NOMO-1 (cell line): ENCODE measurements around the gene BSPH1.
"Not testable (repeated sequence)": the region's sequence is repeated elsewhere in the genome, so short reads cannot be mapped to it uniquely, and the experiment has no call there.

Experiments used
- DNase-seq, 2 experiments: peaks; one replicate each; lab custom pipeline; 2025; ENCODE audit not compliant: unreplicated experiment in 2 of 2; lab: John Stamatoyannopoulos, UW

The BSPH1 gene, protein sequence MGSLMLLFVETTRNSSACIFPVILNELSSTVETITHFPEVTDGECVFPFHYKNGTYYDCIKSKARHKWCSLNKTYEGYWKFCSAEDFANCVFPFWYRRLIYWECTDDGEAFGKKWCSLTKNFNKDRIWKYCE

GRCh38 chr19:47992070-47992469 is at the start of gene BSPH1:
Gene BSPH1 (minus strand): TSS chr19:47992170. CDS start chr19:47992081, 89 bp downstream.
- DNase-seq, result no peak

DNA sequence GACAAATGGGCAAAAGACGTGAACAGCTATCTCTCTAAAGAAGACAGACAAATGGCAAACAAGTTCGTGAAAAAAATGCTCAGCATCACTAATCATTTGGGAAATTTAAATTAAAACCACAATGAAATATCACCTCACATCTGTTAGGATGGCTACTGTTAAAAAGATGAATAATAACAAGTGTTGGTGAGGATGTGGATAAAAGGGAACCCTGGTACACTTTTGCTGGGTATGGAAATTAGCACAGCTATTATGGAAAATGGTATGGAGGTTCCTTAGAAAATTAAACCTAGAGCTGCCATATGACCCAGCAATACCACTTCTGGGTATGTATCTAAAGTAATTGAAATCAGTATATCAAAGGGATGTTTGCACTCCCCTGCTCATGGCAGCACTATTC is 44.8 kb upstream of the BSPH1 start:
- DNase-seq, result no peak

GRCh38 chr19:48033604-48034003 is 41.6 kb upstream of the BSPH1 start:
- no peak for DNase-seq

DNA sequence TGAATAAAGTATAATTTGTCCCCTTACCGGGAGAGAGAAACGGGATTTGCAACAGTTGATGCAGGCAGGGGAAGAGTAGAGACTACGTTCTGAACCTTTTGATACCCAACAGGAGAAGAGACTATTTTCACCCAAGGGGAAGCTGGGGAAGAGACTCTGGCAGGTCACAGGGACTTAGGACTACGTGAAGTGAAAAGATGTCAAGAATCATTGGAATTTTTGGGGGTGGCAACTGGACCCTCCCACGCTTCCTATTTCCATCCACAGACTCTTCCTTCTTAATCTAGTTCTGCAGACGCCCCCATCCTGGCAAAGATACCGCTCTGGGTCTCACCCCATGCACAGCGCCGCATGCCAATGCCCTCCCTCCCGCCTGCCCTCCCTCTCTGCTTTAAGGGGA is 38.1 kb upstream of the BSPH1 start:
- no peak for DNase-seq

DNA sequence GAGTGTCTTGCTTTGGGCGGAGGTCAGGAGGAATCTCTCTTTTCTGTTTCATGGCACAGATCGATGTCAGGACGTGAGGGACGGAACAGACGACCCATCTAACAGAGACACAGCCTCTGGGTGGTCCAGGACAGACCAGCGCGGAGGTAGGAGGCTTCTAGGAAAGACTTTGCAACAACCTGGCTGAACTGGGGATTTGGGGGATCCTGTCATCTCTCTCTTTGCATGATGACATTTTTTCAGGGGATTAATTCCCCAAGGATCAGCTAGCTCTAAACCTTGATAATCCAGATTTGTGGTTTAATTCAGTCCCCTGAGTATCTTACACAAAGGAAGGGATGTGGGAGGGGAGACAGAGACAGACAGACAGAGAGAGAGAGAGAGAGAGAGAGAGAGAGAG is 37.5 kb upstream of the BSPH1 start:
- no peak for DNase-seq

- no peak for DNase-seq
Measured at GRCh38 chr19:48025480-48025879, 33.5 kb upstream of the BSPH1 start.

DNA sequence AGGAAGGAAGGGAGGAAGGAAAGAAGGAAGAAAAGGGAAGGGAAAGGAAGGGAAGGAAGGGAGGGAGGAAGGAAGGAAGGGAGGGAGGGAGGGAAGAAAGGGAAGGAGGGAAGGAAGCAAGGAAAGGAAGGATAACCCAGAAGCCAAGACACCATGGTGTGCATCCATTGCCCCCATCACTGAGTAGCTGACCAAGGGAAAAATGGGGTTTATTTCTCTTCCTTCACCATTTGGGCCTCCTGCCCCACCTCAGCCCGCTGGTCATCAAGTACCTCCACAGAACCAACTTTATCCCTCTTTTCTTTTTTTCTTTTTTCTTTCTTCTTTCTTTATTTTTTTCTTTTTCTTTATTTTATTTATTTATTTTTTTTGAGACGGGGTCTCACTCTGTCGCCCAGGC is 31.5 kb upstream of the BSPH1 start:
- DNase-seq, result no peak

GRCh38 chr19:48023011-48023410 is 31.0 kb upstream of the BSPH1 start:
- DNase-seq, result no peak

DNA sequence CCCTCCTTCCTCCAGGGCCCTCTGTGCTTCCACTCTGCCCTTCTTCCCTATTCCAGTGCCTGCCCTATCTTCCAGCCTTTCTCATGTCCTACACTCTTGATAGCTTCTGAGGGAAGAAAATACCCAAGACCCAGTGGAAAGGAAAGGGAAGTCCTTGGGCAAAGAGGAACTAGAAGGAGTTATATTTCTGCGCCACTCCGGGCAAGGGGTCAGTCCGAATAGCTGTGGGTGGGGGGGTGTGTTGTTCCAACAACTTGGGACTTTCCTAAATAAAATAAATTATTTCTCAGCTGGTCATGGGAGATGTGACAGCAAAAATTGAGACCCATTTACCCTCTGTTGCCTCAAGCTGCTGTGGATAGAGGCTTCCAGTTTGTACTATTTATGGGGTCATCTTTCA is 28.7 kb upstream of the BSPH1 start:
- no peak for DNase-seq

DNA sequence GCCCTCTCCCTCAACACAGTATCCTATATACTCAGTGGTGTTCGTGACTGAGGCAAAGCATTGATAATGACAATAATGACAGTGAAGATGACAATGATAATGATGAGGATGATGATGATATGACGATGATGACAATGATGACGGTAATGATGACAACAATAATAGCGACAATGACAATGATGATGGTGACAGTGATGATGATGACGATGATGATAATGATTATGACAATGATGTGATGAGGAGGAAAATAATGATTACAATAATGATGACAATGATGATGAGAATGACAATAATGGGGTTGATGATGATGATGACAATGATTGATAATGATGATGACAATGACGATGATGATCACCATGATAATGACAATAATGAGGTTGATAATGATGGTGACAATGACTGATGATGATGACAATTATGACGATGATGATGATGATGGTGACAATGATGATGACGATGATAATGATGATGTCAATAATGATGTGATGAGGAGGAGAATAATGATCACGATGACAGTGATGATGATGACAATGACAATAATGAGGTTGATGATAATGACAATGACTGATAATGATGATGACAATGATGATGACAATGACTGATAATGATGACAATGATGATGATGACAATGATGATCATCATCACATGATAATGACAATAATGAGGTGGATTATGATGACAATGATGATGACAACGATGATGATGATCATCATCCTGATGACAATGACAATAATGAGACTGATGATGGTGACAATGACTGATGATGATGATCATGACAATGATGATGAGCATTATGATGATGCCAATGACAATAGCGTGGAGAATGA is 19.2 kb upstream of the BSPH1 start:
- no peak for DNase-seq

DNA sequence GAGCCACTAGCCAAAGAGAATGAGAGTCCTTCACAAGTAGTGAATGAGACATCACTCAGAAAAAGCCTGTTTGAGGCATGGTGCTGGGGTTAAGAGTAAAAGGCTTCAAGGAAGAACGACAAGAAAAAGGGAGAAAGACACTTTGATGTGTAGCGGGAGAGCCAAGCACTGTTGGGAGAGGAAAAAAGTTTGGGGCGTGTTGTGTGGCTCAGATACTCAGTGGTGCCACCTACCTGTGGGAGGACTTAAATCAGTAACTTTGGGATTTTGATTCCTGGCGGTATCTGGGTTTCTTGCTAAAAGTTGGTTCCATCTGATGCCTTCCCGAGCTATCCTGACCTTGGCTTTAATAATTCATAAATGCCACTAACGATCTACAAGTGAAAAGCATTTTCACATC is 14.8 kb upstream of the BSPH1 start:
- DNase-seq, result no peak

GRCh38 chr19:48004236-48004635 is 12.3 kb upstream of the BSPH1 start:
- DNase-seq, result no peak

- no peak for DNase-seq
Measured at GRCh38 chr19:48000846-48001245, 8.9 kb upstream of the BSPH1 start.

DNA sequence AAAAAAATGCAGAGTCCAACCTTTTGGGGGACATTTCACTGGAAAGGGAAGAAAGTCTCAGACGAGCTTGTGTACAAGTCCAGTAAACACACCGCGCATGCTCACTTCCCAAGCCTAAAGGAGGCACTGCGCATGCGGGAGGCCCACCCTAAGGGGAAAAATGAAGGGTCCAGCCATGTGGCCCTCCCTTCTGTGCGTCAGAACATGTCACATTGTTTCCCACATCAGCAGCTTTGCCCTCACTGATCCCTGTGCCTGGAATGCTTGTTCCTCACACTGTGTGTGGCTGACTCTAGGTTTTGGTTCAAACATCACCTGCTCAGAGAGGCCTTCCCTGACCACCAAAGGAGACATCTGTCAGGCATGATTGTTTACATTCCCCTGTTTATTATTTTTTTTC is 6.8 kb upstream of the BSPH1 start:
- no peak for DNase-seq

DNA sequence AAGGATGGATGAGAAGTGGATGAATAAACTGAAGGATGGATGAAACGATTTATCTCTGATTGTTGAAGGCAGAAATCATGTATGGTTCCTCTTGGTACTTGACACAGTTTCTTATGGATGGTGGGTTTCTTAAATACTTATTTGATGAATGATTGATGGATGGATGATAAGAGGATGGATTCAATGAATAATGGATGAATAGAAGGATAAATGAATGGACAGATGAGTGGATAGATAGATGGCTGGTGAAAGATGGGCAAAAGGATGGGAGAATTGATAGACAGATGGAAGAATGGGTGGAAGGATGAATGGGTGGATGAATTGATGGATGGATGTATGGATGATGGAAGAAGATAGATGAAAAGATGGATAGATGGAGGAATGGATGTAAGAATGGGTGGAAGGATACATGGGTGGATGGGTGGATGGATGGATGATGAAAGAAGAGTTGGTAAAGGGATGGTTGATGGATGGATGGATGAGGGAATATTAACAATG is 4.3 kb upstream of the BSPH1 start:
- no peak for DNase-seq

- no peak for DNase-seq
Measured at GRCh38 chr19:47994209-47994802, 2.3 kb upstream of the BSPH1 start, which contains the start of gene ELSPBP1. Gene ELSPBP1 (plus strand): TSS chr19:47994632. CDS start chr19:48008668, 14,036 bp downstream.

- no peak for DNase-seq
Measured at GRCh38 chr19:47991191-47991808, 670 bp downstream of the BSPH1 start.

GRCh38 chr19:47973529-47973928 is 18.4 kb downstream of the BSPH1 start:
- no peak for DNase-seq

DNA sequence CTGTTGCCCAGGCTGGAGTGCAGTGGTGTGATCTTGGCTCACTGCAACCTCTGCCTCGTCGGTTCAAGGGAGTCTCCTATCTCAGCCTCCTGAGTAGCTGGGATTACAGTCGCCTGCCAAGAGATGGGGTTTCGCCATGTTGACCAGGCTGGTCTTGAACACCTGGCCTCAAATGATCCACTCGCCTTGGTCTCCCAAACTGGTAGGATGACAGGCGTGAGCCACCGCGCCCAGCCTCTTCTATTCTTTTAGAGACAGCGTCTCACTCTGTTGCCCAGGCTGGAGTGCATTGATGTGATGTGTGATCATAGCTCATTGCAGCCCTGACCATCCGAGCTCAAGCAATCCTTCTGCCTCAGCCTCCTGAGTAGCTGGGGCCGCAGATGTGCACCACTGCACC is 36.0 kb downstream of the BSPH1 start:
- DNase-seq, result not testable (repeated sequence)

- DNase-seq, result not testable (repeated sequence)
Measured at GRCh38 chr19:47952132-47952531, 39.8 kb downstream of the BSPH1 start.

DNA sequence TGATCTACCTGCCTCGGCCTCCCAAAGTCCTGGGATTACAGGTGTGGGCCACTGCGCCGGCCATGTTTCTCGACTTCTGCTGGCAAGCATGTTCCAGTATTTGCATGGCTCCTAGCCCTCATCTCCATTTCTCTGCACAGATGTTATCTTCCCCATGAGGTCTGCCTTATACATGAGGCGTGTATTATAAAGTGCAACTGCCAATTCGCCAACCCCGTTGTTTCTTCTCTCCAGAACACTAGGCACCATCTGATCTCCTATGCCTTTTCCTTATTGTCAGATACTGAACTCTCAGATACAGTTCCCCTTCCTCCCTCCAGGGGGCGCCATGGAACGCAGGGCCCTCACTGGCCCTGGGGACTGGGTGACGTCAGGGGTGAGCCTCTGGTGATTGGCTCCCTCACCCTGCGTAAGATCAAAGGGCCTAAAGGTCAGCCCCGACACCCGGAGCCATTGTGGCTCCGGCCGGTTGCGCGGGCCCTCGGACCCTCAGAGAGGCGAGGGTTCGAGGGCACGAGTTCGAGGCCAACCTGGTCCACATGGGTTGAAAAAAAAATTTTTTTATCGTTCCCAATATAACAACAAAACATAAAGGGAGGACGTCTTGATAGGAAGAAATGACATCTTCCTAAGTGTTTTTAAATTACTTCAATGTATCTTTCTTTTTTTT is 42.0 kb downstream of the BSPH1 start:
- DNase-seq, result not testable (repeated sequence)
